ENCODE data around the gene ZSWIM5.

DNA sequence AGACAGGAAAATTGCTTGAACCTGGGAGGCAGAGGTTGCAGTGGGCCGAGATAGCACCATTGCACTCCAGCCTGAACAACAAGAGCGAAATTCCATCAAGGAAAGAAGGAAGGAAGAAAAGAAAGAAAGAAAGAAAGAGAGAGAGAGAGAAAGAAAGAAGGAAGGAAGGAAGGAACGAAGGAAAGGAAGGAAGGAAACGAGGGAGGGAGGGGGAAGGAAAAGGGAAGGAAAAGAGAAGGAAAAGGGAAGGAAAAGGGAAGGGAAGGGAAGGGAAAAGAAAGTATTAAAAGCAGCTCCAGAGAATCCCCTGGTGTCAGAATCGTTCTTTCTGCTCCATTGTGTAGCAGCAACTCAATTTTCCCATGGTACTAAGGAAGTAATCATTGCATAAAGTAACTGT lies 19.2 kb upstream of the ZSWIM5 start:
- no peak for TF ChIP-seq POLR2AphosphoS5 (IDR thresholded peaks at IDR 0.05; ENCODE audit: low read depth)
- TF ChIP-seq, protein P1, sequence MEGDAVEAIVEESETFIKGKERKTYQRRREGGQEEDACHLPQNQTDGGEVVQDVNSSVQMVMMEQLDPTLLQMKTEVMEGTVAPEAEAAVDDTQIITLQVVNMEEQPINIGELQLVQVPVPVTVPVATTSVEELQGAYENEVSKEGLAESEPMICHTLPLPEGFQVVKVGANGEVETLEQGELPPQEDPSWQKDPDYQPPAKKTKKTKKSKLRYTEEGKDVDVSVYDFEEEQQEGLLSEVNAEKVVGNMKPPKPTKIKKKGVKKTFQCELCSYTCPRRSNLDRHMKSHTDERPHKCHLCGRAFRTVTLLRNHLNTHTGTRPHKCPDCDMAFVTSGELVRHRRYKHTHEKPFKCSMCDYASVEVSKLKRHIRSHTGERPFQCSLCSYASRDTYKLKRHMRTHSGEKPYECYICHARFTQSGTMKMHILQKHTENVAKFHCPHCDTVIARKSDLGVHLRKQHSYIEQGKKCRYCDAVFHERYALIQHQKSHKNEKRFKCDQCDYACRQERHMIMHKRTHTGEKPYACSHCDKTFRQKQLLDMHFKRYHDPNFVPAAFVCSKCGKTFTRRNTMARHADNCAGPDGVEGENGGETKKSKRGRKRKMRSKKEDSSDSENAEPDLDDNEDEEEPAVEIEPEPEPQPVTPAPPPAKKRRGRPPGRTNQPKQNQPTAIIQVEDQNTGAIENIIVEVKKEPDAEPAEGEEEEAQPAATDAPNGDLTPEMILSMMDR (IDR thresholded peaks at IDR 0.05; ENCODE audit: insufficient read depth, low read length): no peak
- TF ChIP-seq SPI1 (IDR thresholded peaks at IDR 0.05; ENCODE audit: borderline replicate concordance, low read depth): no peak
- no peak for TF ChIP-seq GABPA (IDR thresholded peaks at IDR 0.05; ENCODE audit: low read depth)
